DOHH2 (cell line): Measurements from ENCODE around the gene DHX58.
A peak's percentile ranks its signal among the peaks of the same experiment; 100 is the strongest.

Experiments used
- EZH2phosphoT487 ChIP-seq: fragments of 200-600 bp; sonication (generic); IDR thresholded peaks from 2 replicates; pipeline ENCODE4 v1.6.1; 2017; ENCODE audit warnings: borderline replicate concordance, mild to moderate bottlenecking, antibody characterized with exemption, low read length, moderate library complexity, mixed read lengths
- TF ChIP-seq, protein P1 (sequence below): fragments of 200-600 bp; sonication (generic); IDR thresholded peaks from one replicate; pipeline ENCODE4 v1.5.1; 2014; ENCODE audit warnings: antibody characterized with exemption, mild to moderate bottlenecking, low read depth, low read length; ENCODE audit not compliant: poor library complexity, severe bottlenecking

DNA sequence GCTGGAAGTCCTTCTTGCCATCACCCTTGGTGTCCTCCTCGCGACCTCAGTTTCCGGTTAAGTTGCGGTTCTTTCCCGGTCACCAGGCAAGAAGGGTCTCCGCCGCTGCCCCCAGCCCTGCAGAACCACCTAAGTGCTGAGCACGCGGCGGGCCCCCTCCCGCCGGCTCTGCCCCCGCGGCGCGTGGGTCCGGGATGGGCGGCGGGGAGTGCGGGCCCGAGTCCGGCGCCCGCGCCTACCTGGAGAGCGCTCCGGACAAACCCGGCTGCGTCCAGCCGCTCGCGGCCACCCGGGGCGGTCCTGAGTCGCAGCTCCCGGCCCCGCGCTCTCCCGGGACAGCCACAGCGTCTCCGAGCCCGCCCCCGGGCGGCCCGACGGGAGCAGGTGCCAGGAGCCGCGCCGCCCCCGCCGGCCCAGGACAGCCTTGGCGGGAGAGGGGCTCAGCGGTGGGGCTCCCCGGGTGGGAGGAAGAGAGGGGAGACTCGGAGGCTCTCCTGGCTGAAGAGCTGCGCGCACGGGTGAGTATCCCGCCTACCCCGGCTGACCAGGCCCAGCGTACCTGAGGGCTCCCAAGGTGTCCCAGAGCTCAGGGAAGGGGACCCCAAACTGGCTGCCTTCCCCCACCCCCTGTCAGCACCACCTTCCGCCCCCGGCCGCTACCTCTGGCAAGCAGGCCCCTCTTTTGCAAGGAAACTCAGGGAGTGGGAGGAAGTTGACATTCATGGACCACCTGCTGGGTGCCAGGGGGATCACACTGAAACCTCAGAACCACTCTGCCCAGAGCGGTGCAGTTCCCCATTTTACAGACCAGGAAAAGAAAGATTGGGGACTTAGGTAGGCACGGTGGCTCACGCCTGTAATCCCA lies 40.0 kb downstream of the DHX58 start:
- TF ChIP-seq, protein P1, sequence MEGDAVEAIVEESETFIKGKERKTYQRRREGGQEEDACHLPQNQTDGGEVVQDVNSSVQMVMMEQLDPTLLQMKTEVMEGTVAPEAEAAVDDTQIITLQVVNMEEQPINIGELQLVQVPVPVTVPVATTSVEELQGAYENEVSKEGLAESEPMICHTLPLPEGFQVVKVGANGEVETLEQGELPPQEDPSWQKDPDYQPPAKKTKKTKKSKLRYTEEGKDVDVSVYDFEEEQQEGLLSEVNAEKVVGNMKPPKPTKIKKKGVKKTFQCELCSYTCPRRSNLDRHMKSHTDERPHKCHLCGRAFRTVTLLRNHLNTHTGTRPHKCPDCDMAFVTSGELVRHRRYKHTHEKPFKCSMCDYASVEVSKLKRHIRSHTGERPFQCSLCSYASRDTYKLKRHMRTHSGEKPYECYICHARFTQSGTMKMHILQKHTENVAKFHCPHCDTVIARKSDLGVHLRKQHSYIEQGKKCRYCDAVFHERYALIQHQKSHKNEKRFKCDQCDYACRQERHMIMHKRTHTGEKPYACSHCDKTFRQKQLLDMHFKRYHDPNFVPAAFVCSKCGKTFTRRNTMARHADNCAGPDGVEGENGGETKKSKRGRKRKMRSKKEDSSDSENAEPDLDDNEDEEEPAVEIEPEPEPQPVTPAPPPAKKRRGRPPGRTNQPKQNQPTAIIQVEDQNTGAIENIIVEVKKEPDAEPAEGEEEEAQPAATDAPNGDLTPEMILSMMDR, result no peak
- 0 out of 2 replicates have a peak, but pooled peaks have one; percentile 35 for TF ChIP-seq EZH2phosphoT487
